ENCODE measurements around the gene KNOP1.

GRCh38 chr16:19709381-19710136 is 8.5 kb downstream of the KNOP1 start:
- TF ChIP-seq CTCF (IDR thresholded peaks at IDR 0.05; ENCODE audit: low read length) (no peak), EZH2 (IDR thresholded peaks at IDR 0.05; ENCODE audit: borderline replicate concordance, low read length) (no peak)
